ENCODE results near the gene MGAT1. TPM values are rescaled to one million over a fixed set of nuclear protein-coding genes. Genes with fewer than 3 reads are reported as not detected.

Gene MGAT1
- total RNA-seq, 1 experiment from 2014 or later: 53.0 TPM

DNA sequence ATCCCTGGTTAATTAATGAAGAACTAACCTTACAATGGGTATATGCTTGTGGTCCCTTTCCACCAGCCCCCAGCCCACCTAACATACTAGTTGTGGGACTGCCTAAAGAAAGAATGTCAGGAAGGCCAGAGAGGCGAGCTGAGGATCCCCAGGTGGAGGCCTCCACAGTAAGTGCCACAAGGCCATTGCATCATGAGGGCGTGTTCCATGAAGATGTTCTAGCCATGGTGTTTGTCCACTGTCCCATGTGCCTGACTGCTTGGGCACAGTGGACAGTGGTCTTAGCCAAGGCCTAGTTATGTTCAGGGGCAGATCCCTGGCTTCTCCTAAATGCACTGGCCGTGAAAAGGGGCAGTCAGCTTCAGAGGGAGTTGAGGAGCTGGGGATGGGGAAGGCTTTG, 37.3 kb upstream of the MGAT1 start:
- Histone ChIP-seq H4K20me1 (ENCODE audit: insufficient read depth) (no peaks in the 10 kb centered on the region), H3K27ac (ENCODE audit: low read depth, low read length) (no peak overlapping the region), H3K36me3 (ENCODE audit: control insufficient read depth in 1 of 2, insufficient read depth in 2 of 2, low read length in 2 of 2) (peaks cover 1 to 6% of the 10 kb centered on the region in 2 experiments; a peak in 1 of 4 replicates), H3K4me2 (ENCODE audit: low read length) (no peak overlapping the region), H3K4me3 (replicated peaks in 1 of 2; ENCODE audit: low read depth in 1 of 2, low read length in 2 of 2) (no peak overlapping the region), H3K9me3 (ENCODE audit: control insufficient read depth in 1 of 2, insufficient read depth in 1 of 2, low read depth in 1 of 2, low read length in 2 of 2) (no peaks in the 10 kb centered on the region), H2AFZ (ENCODE audit: low read depth, low read length, poor library complexity, severe bottlenecking) (no peak overlapping the region), H3K9me2 (ENCODE audit: insufficient read depth) (no peaks in the 10 kb centered on the region), H3K79me2 (ENCODE audit: insufficient read depth, low read length) (no peaks in the 10 kb centered on the region), H3K4me1 (ENCODE audit: control insufficient read depth in 1 of 2, insufficient read depth in 2 of 2, low read length in 2 of 2) (no peaks in the 10 kb centered on the region), H3K9ac (ENCODE audit: low read length) (no peak overlapping the region), H3K27me3 (ENCODE audit: insufficient read depth, low read length) (no peaks in the 10 kb centered on the region)
- CTCF ChIA-PET: interaction anchor here (0.6 kb wide), 1 partner anchor 547 kb away, joined by 4 read pairs; no protein-coding TSS in a partner anchor
- RAD21 ChIA-PET (ENCODE audit: low non-redundant PET in 1 of 2, low total read pairs in 2 of 2, uncharacterized antibody in 2 of 2, unreplicated experiment in 2 of 2): interaction anchor here in 1 of 2 experiments (0.7 kb wide), 1 partner anchor 10 kb away, joined by 4 read pairs; no protein-coding TSS in a partner anchor
- no peak for DNase-seq (ENCODE audit: low read depth, low spot score)
- no TSS peak for BruUV-seq (replicated peaks)
- TF ChIP-seq RAD21 (IDR thresholded peaks at IDR 0.05; ENCODE audit: low read depth) (no peak), JUND (IDR thresholded peaks at IDR 0.05) (no peak), SP1 (IDR thresholded peaks at IDR 0.05; ENCODE audit: low read depth) (no peak), CBX3 (IDR thresholded peaks at IDR 0.05; ENCODE audit: low read depth) (no peak), TCF7L2 (IDR thresholded peaks at IDR 0.05; ENCODE audit: borderline replicate concordance, extremely low read depth, insufficient read depth, insufficient read length) (no peak), CEBPB (IDR thresholded peaks at IDR 0.05; ENCODE audit: low read depth) (no peak), POLR2AphosphoS5 (IDR thresholded peaks at IDR 0.05; ENCODE audit: low read depth, low read length) (no peak)
- POLR2A ChIA-PET: no interaction called here
- intact Hi-C loops (cut with micrococcal nuclease): no loop called here
- no peak for ATAC-seq

DNA sequence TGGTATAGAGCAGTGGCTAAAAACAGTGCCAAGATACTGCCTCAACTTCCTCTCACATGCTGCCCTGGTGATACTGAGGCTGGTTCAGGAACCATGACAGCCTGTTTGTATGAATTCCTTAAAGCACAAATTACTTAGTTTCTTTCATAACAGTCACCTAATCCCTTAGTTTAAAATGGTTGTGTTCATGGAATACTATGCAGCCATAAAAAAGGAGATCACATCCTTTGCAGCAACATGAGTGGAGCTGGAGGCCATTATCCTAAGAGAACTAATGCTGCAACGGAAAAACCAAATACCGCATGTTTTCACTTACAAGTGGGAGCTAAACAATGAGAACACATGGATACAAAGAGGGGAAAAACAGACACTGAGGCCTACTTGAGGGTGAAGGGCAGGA, 36.6 kb upstream of the MGAT1 start:
- H3K4me2 ChIP-seq (ENCODE audit: low read length): no peak overlapping the region
- no peaks in the 10 kb centered on the region for H3K9me3 ChIP-seq (ENCODE audit: control insufficient read depth in 1 of 2, insufficient read depth in 1 of 2, low read depth in 1 of 2, low read length in 2 of 2)
- no TSS peak for BruUV-seq (replicated peaks)
- H3K27ac ChIP-seq (ENCODE audit: low read depth, low read length): no peak overlapping the region
- no peak overlapping the region for H3K4me3 ChIP-seq (replicated peaks in 1 of 2; ENCODE audit: low read depth in 1 of 2, low read length in 2 of 2)
- no peaks in the 10 kb centered on the region for H3K4me1 ChIP-seq (ENCODE audit: control insufficient read depth in 1 of 2, insufficient read depth in 2 of 2, low read length in 2 of 2)
- H3K79me2 ChIP-seq (ENCODE audit: insufficient read depth, low read length): no peaks in the 10 kb centered on the region
- ChIA-PET POLR2A (no interaction called here), CTCF (no interaction called here), RAD21 (ENCODE audit: low non-redundant PET in 1 of 2, low total read pairs in 2 of 2, uncharacterized antibody in 2 of 2, unreplicated experiment in 2 of 2) (no interaction called here)
- H3K9ac ChIP-seq (ENCODE audit: low read length): no peak overlapping the region
- H3K27me3 ChIP-seq (ENCODE audit: insufficient read depth, low read length): no peaks in the 10 kb centered on the region
- H3K9me2 ChIP-seq (ENCODE audit: insufficient read depth): no peaks in the 10 kb centered on the region
- DNase-seq (ENCODE audit: low read depth, low spot score) (no peak), ATAC-seq (no peak)
- H4K20me1 ChIP-seq (ENCODE audit: insufficient read depth): no peaks in the 10 kb centered on the region
- H3K36me3 ChIP-seq (ENCODE audit: control insufficient read depth in 1 of 2, insufficient read depth in 2 of 2, low read length in 2 of 2): peaks cover 2 to 6% of the 10 kb centered on the region in 2 experiments; a peak in 1 of 4 replicates
- no peak overlapping the region for H2AFZ ChIP-seq (ENCODE audit: low read depth, low read length, poor library complexity, severe bottlenecking)
- intact Hi-C loops (cut with micrococcal nuclease): no loop called here
- TF ChIP-seq CTCF (IDR thresholded peaks at IDR 0.05 in 2 of 3, conservative IDR thresholded peaks at IDR 0.05 in 1 of 3; ENCODE audit: borderline replicate concordance in 1 of 3, insufficient read depth in 1 of 3, low read depth in 2 of 3, low read length in 2 of 3): no peak
- no peak for TF ChIP-seq ATF3 (IDR thresholded peaks at IDR 0.05)
- no peak for TF ChIP-seq SRF (IDR thresholded peaks at IDR 0.05; ENCODE audit: low read depth)
- TF ChIP-seq FOSL1 (IDR thresholded peaks at IDR 0.05; ENCODE audit: low read depth): no peak
- no peak for TF ChIP-seq ZBTB33 (IDR thresholded peaks at IDR 0.05; ENCODE audit: extremely low read depth, insufficient replicate concordance, low read length)
- no peak for TF ChIP-seq EGR1 (IDR thresholded peaks at IDR 0.05; ENCODE audit: low read depth)
- TF ChIP-seq MAX (IDR thresholded peaks at IDR 0.05): no peak
- no peak for TF ChIP-seq YY1 (IDR thresholded peaks at IDR 0.05; ENCODE audit: extremely low read depth, insufficient replicate concordance, low read depth, low read length)
- no peak for TF ChIP-seq POLR2A (IDR thresholded peaks at IDR 0.05; ENCODE audit: borderline replicate concordance, extremely low read depth, insufficient read depth, insufficient read length)
- TF ChIP-seq TCF7L2 (IDR thresholded peaks at IDR 0.05; ENCODE audit: borderline replicate concordance, extremely low read depth, insufficient read depth, insufficient read length): no peak
- TF ChIP-seq CEBPB (IDR thresholded peaks at IDR 0.05; ENCODE audit: low read depth): no peak
- no peak for TF ChIP-seq ZNF274 (IDR thresholded peaks at IDR 0.05; ENCODE audit: low read depth, low read length)
- TF ChIP-seq ZFX (IDR thresholded peaks at IDR 0.05): no peak
- TF ChIP-seq RAD21 (IDR thresholded peaks at IDR 0.05; ENCODE audit: low read depth): no peak
- TF ChIP-seq CBX3 (IDR thresholded peaks at IDR 0.05; ENCODE audit: low read depth): no peak
